Heart left ventricle (tissue), 13 donors: ENCODE data around the gene MPHOSPH10.

Experiments used
- CTCF ChIP-seq, 12 donors: fragments of 200-600 bp; sonication (generic) in 4 of 12; IDR thresholded peaks; one replicate each; pipeline versions ENCODE4 v1.5.0 to v1.8.0; 2018 to 2022; ENCODE audit warnings: antibody characterized with exemption in 12 of 12, mild to moderate bottlenecking in 5 of 12
- POLR2A ChIP-seq, 2 donors: fragments of 450-650 bp; IDR thresholded peaks; one replicate each; pipeline ENCODE4 v1.6.1; 2017; ENCODE audit warnings: antibody characterized with exemption in 2 of 2, mild to moderate bottlenecking in 2 of 2, moderate library complexity in 2 of 2
- donor health status: ischemic (EF 13 %, LVEDD 7.1; RV severe dilation, severe dysfunction).
- donor health status: DM: no; HTN: yes; CAD: no.
- donor health status: DM: no; HTN: no; CAD: no.
- donor health status: ischemic (EF 25% LVEDD 6.9; RV normal size, moderate dysfunction).
- donor health status: ischemic (EF 25% LVEDD 5.7; RV mildly dilated, moderate dysfunction).
- donor health status: ischemic (EF 35%, LVEDD 5.7; RV mildly dilated, moderate dysfunction).
- donor health status: nonischemic (EF 11% LVEDD 7.7; RV severe dilation, severe dysfunction).
- donor health status: DM: yes; HTN: yes; CAD: no.
- donor health status: PGD.
- donor health status: ischemic (EF 29% LVEDD 5.4; RV normal size, mild dysfunction).
- donor health status: nonischemic (EF 23%, LVEDD 6.1; RV moderate dilation, normal function).

GRCh38 chr2:71102981-71103681 lies 27.3 kb upstream of the MPHOSPH10 start:
- no peak for TF ChIP-seq CTCF (IDR thresholded peaks at IDR 0.05)
- no peak for TF ChIP-seq POLR2A (IDR thresholded peaks at IDR 0.05)
